ENCODE data around the gene DAP3.

DNA sequence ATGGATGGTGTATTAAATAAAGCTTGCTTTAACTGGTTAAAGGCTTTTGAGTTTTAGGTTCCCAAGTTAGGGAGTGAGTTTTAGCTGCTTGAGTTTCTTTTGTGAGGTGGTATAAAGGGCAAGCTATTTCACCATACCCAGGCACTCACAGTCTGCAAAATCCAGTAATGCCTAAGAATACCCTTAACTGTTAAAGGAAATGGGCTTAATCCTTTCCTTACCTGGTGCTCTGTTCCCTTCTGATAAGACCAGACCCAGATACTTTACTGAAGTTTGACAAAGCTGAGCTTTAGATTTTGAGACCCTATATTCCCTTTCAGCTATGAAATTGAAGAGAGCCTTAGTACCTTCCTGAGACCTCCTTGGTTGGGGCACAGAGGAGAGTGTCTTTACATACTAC, 48.5 kb upstream of the DAP3 start:
- TF ChIP-seq, protein P1, sequence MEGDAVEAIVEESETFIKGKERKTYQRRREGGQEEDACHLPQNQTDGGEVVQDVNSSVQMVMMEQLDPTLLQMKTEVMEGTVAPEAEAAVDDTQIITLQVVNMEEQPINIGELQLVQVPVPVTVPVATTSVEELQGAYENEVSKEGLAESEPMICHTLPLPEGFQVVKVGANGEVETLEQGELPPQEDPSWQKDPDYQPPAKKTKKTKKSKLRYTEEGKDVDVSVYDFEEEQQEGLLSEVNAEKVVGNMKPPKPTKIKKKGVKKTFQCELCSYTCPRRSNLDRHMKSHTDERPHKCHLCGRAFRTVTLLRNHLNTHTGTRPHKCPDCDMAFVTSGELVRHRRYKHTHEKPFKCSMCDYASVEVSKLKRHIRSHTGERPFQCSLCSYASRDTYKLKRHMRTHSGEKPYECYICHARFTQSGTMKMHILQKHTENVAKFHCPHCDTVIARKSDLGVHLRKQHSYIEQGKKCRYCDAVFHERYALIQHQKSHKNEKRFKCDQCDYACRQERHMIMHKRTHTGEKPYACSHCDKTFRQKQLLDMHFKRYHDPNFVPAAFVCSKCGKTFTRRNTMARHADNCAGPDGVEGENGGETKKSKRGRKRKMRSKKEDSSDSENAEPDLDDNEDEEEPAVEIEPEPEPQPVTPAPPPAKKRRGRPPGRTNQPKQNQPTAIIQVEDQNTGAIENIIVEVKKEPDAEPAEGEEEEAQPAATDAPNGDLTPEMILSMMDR (IDR thresholded peaks at IDR 0.05): no peak
- TF ChIP-seq POLR2AphosphoS5 (IDR thresholded peaks at IDR 0.05) (no peak), POLR2A (IDR thresholded peaks at IDR 0.05) (no peak)

Data from prostate gland (tissue), 2 donors.